Body of pancreas (tissue), 4 donors: ENCODE data around the gene LMBR1. TPM values are rescaled to one million over a fixed set of nuclear protein-coding genes. Genes with fewer than 3 reads are reported as not detected.

Experiments
- ATAC-seq: fragments of 150-250 bp; one replicate; pipeline ENCODE4 v1.9.1; 2016
- DNase-seq, 4 donors: peaks; one replicate each; pipeline ENCODE4 v3.0.0-alpha.2; 2019
- H3K27ac ChIP-seq, 4 donors: fragments of 200-600 bp; sonication (generic); 1 replicate in 3 of 4; 2 replicates in 1 of 4; pipeline versions ENCODE4 v1.5.1 to v1.6.1; 2016 to 2019; ENCODE audit warnings: mild to moderate bottlenecking in 1 of 4, mixed read lengths in 1 of 4, moderate library complexity in 1 of 4
- H3K27me3 ChIP-seq, 2 donors: fragments of 200-600 bp; sonication (generic); one replicate each; pipeline ENCODE4 v1.6.0; 2016; ENCODE audit warnings: mild to moderate bottlenecking in 1 of 2
- H3K36me3 ChIP-seq, 2 donors: fragments of 200-600 bp; sonication (generic); replicated peaks in 1 of 2; 2 replicates each; pipeline ENCODE4 v1.5.1; 2016; ENCODE audit warnings: low read depth in 2 of 2; ENCODE audit not compliant: insufficient read depth in 1 of 2
- H3K4me1 ChIP-seq: fragments of 200-600 bp; sonication (generic); one replicate; pipeline ENCODE4 v1.6.0; 2016
- H3K4me3 ChIP-seq, 2 donors: fragments of 200-600 bp; sonication (generic); 1 replicate in 1 of 2; 2 replicates in 1 of 2; pipeline ENCODE4 v1.5.1; 2016 to 2019
- H3K9me3 ChIP-seq, 3 donors: fragments of 200-600 bp; sonication (generic); 1 replicate in 2 of 3; 2 replicates in 1 of 3; pipeline ENCODE4 v1.5.1; 2016
- CTCF ChIP-seq, 7 experiments: fragments of 450-650 bp in 4 of 7; fragments of 200-600 bp in 3 of 7; sonication (generic) in 3 of 7; IDR thresholded peaks; one replicate each; pipeline ENCODE4 v1.5.1; 2016 to 2019; ENCODE audit warnings: antibody characterized with exemption in 7 of 7
- POLR2A ChIP-seq, 3 donors: fragments of 450-650 bp; IDR thresholded peaks; one replicate each; pipeline ENCODE4 v1.6.1; 2016; ENCODE audit warnings: antibody characterized with exemption in 3 of 3, mild to moderate bottlenecking in 2 of 3
- WGBS, 2 donors: methylation state at CpG; one replicate each; pipeline ENCODE4 v1.1.5; 2017; 5-methylcytosine and 5-hydroxymethylcytosine counted together
- intact Hi-C: fragments of 100-400 bp; cut with DNase I; formaldehyde crosslinking; loops from one replicate; pipeline ENCODE4 v1.15.1; 2023
- total RNA-seq, 2 donors: library from RNA; depleted of rRNA; stranded (reverse); fragments of >200 nt; gene quantifications; one replicate each; pipeline ENCODE4 v1.1.0, GENCODE V29; 2016

The LMBR1 gene
- total RNA-seq, 2 donors from 2014 or later: 23.4 to 54.0 TPM

- TF ChIP-seq POLR2A (IDR thresholded peaks at IDR 0.05): no peak
- no peak for TF ChIP-seq CTCF (IDR thresholded peaks at IDR 0.05)
- no peaks in the 10 kb centered on the region for H3K27me3 ChIP-seq
- no peaks in the 10 kb centered on the region for H3K9me3 ChIP-seq
- H3K4me1 ChIP-seq: no peaks in the 10 kb centered on the region
- H3K4me3 ChIP-seq: no peak overlapping the region
- peaks cover 5 to 6% of the 10 kb centered on the region in 2 donors for H3K36me3 ChIP-seq
- DNase-seq (no peak), ATAC-seq (no peak)
- intact Hi-C loops: no loop called here
- WGBS, 2 donors: 80 to 88% methylated on average over 9 of the region's 9 CpGs
- no peak overlapping the region for H3K27ac ChIP-seq
Observed at GRCh38 chr7:156673902-156674301, 219.1 kb downstream of the LMBR1 start.

GRCh38 chr7:156673454-156673853, 219.5 kb downstream of the LMBR1 start:
- DNase-seq (no peak), ATAC-seq (no peak)
- intact Hi-C loops: no loop called here
- TF ChIP-seq POLR2A (IDR thresholded peaks at IDR 0.05) (no peak), CTCF (IDR thresholded peaks at IDR 0.05) (no peak)
- H3K27me3 ChIP-seq: no peaks in the 10 kb centered on the region
- H3K4me3 ChIP-seq: no peak overlapping the region
- H3K27ac ChIP-seq: no peak overlapping the region
- H3K9me3 ChIP-seq: no peaks in the 10 kb centered on the region
- 94% methylated on average over 6 of the region's 6 CpGs for WGBS, 2 donors
- peaks cover 5 to 6% of the 10 kb centered on the region in 2 donors for H3K36me3 ChIP-seq
- H3K4me1 ChIP-seq: no peaks in the 10 kb centered on the region

- H3K4me3 ChIP-seq: no peak overlapping the region
- intact Hi-C loops: no loop called here
- 96 to 98% methylated on average over 19 of the region's 19 CpGs for WGBS, 2 donors
- ATAC-seq (no peak), DNase-seq (no peak)
- H3K36me3 ChIP-seq: peaks cover 0 to 2% of the 10 kb centered on the region in 2 donors
- no peaks in the 10 kb centered on the region for H3K9me3 ChIP-seq
- H3K27me3 ChIP-seq: no peaks in the 10 kb centered on the region
- H3K27ac ChIP-seq: no peak overlapping the region
- H3K4me1 ChIP-seq: no peaks in the 10 kb centered on the region
- TF ChIP-seq CTCF (IDR thresholded peaks at IDR 0.05) (no peak), POLR2A (IDR thresholded peaks at IDR 0.05) (no peak)
Observed at GRCh38 chr7:156669035-156669828, 223.8 kb downstream of the LMBR1 start.

DNA sequence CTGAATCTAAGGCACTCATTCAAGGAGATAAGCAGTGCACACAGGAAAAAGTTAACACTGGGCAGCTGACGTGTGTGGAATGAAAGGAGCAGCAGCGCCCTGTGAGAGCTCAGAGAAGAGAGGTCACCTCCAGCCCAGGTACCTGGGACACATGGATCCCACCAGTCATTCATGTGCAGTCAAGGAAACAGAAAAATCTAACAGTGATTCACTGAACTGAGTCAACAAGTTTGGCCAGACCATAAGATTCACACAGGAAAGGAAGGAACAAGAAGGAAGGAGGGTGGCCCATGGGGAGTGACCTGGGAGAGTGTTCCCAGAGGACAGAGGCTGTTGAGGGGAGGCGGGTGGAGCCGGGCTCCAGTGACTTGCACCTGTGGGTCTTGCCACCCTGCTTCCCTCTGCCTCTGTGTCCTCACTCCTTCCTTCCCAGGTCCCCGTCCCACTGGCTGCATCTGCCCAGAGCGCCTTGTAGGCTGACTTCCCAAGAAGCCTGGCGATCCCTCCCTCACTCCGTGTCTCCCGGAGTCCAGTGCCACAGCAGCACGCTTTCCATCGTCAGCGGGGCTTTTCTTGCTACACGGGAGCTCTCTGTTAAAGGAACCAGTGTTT, 224.7 kb downstream of the LMBR1 start:
- Histone ChIP-seq H3K36me3 (peaks cover 0 to 2% of the 10 kb centered on the region in 2 donors), H3K4me3 (no peak overlapping the region), H3K9me3 (no peaks in the 10 kb centered on the region), H3K27ac (no peak overlapping the region), H3K27me3 (no peaks in the 10 kb centered on the region), H3K4me1 (no peaks in the 10 kb centered on the region)
- WGBS, 2 donors: 91 to 92% methylated on average over 13 of the region's 13 CpGs
- intact Hi-C loops: no loop called here
- TF ChIP-seq POLR2A (IDR thresholded peaks at IDR 0.05) (no peak), CTCF (IDR thresholded peaks at IDR 0.05) (no peak)
- DNase-seq (no peak), ATAC-seq (no peak)

- Histone ChIP-seq H3K27me3 (no peaks in the 10 kb centered on the region), H3K36me3 (no peaks in the 10 kb centered on the region), H3K4me1 (no peaks in the 10 kb centered on the region), H3K4me3 (no peak overlapping the region), H3K27ac (no peak overlapping the region), H3K9me3 (no peaks in the 10 kb centered on the region)
- 45 to 47% methylated on average over 1 of the region's 1 CpG for WGBS, 2 donors
- no peak for TF ChIP-seq CTCF (IDR thresholded peaks at IDR 0.05)
- no peak for TF ChIP-seq POLR2A (IDR thresholded peaks at IDR 0.05)
- intact Hi-C loops: no loop called here
- DNase-seq (no peak), ATAC-seq (no peak)
Observed at GRCh38 chr7:156667110-156667426, 225.9 kb downstream of the LMBR1 start.
